EL (cell line): ENCODE results near the gene RNF144B.

Experiments used
- DNase-seq: peaks from one replicate; pipeline ENCODE4 v3.0.0-alpha.2; 2016

Gene RNF144B

GRCh38 chr6:18412068-18412467, 24.9 kb downstream of the RNF144B start:
- DNase-seq, result no peak

GRCh38 chr6:18412644-18413043, 25.5 kb downstream of the RNF144B start:
- peak; percentile 81 for DNase-seq

GRCh38 chr6:18413381-18413780, 26.2 kb downstream of the RNF144B start:
- DNase-seq, result no peak

GRCh38 chr6:18414116-18414515, 27.0 kb downstream of the RNF144B start:
- DNase-seq, result no peak

GRCh38 chr6:18415207-18415606, 28.1 kb downstream of the RNF144B start:
- no peak for DNase-seq

GRCh38 chr6:18415671-18416340, 28.7 kb downstream of the RNF144B start:
- no peak for DNase-seq

GRCh38 chr6:18416341-18416679, 29.2 kb downstream of the RNF144B start:
- DNase-seq, result no peak

- no peak for DNase-seq
Measured at GRCh38 chr6:18420328-18420727, 33.2 kb downstream of the RNF144B start.

- no peak for DNase-seq
Measured at GRCh38 chr6:18422136-18422535, 35.0 kb downstream of the RNF144B start.

- DNase-seq, result no peak
Measured at GRCh38 chr6:18423426-18423825, 36.3 kb downstream of the RNF144B start.

GRCh38 chr6:18424201-18424600, 37.1 kb downstream of the RNF144B start:
- DNase-seq, result no peak

- DNase-seq, result no peak
Measured at GRCh38 chr6:18425218-18425617, 38.1 kb downstream of the RNF144B start.

GRCh38 chr6:18427296-18427695, 40.1 kb downstream of the RNF144B start:
- DNase-seq, result no peak

GRCh38 chr6:18429655-18430297, 42.6 kb downstream of the RNF144B start:
- no peak for DNase-seq

- no peak for DNase-seq
Measured at GRCh38 chr6:18431581-18431980, 44.4 kb downstream of the RNF144B start.

- DNase-seq, result peak; percentile 60
Measured at GRCh38 chr6:18432180-18432579, 45.0 kb downstream of the RNF144B start.

GRCh38 chr6:18432619-18433018, 45.5 kb downstream of the RNF144B start:
- DNase-seq, result no peak

GRCh38 chr6:18433059-18433458, 45.9 kb downstream of the RNF144B start:
- no peak for DNase-seq

- DNase-seq, result no peak
Measured at GRCh38 chr6:18436341-18436740, 49.2 kb downstream of the RNF144B start.

GRCh38 chr6:18439581-18439980, 52.4 kb downstream of the RNF144B start:
- no peak for DNase-seq

- no peak for DNase-seq
Measured at GRCh38 chr6:18441251-18441979, 54.3 kb downstream of the RNF144B start.

GRCh38 chr6:18444111-18444510, 57.0 kb downstream of the RNF144B start:
- DNase-seq, result no peak

GRCh38 chr6:18445228-18445627, 58.1 kb downstream of the RNF144B start:
- DNase-seq, result no peak

- no peak for DNase-seq
Measured at GRCh38 chr6:18446771-18447170, 59.6 kb downstream of the RNF144B start.
